LNCAP (cell line): ENCODE measurements around the gene S1PR3.

Experiments
- CTCF ChIP-seq: fragments of 450-650 bp; IDR thresholded peaks from 2 replicates; pipeline ENCODE4 v1.5.1; 2017; ENCODE audit warnings: mild to moderate bottlenecking

Gene S1PR3

DNA sequence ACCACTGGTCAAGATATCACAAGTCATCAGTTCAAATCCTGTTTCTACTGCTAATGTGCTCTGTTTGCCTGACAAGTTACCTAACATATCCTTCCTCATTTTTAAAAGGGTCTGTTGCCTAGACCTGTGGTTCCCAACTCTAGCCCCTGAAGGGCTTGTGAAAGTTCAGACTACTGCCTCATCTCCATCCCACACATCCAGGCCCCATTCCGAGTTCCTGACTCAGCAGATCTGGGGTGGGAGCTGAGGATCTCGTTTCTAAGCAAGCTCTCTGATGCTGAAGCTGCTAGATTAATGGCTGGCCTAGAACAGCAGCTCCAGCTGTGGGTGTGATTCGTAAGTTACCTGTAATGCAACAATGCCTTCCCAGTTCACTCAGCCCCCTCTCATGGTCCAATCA lies 32.5 kb downstream of the S1PR3 start:
- no peak for TF ChIP-seq CTCF

GRCh38 chr9:89024727-89025126 lies 33.5 kb downstream of the S1PR3 start:
- no peak for TF ChIP-seq CTCF

DNA sequence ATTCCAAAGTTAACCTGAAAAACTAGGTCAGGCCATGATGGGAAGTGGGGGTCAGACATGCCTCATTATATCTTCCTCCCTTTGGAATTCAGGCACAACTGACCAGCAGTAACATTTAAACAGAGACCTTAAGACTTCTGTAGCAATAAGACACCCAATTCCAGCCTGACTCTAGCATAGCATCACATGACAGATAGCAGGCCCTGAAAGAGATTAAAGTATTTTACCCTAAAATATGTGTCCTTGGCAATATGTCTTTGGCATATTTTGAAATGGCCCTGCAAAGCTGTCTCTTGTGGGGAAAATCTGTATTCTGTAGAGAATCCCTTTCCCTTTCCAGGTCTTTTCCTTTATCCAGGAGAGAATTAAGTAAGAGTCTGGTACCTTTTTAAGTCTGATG lies 34.3 kb downstream of the S1PR3 start:
- no peak for TF ChIP-seq CTCF

DNA sequence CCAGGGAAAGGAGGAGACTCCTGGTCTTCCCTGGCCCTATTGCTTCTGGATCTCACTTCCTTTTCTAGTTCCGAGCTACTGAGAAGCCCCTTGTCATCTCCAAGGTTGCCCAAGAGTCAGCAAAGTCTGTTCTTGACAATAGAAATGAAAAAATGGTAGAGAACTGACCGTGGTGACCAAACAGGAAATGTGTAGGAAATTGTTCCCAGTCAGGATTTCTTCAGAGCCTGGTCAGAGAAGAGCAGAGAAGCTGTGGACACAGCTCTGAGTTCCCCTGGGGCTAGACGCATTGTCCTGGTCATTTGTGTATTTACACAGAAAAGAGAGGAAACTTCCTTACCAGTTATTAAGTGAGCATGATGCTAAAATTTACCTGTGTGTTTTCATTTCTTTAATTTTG lies 35.6 kb downstream of the S1PR3 start:
- TF ChIP-seq CTCF = no peak

GRCh38 chr9:89029788-89030187 lies 38.5 kb downstream of the S1PR3 start:
- TF ChIP-seq CTCF = no peak

DNA sequence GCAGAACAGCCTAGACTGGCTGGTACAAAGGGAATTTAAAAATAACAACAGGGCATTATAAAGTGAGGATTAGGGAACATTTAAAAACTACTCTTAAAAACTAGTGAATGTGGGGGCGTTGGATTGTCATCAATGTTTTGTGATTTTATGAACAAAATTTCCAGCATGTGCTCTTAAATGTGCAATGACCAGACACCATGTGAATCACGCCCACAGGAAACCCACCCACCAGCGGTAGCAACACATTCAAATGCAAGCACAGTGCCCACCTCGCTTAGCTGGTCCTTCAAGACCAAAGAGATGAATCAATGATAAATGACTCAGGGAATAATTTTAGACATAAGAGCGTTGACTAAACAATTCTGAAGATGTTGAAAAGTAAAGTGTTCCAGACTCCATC lies 40.9 kb downstream of the S1PR3 start:
- TF ChIP-seq CTCF = no peak

DNA sequence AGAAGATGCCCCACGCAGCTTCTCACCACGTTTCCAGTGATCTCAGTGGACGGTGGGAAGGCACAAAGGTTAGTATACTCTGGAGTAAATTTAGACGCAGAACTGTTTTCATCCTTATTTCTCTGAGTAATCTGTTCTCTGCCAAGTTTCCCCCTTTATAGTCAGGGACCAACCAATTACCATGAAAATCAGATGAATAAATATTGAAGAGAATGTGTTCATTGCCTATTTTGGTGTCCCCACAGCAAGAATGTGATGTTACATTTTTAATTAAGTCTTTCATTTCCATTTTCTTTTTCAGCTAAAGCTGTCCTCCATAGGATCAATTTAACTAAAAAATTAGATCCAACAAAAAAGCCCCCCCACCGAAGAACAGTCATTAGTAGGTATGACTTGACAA lies 41.4 kb downstream of the S1PR3 start:
- TF ChIP-seq CTCF = no peak

GRCh38 chr9:89036383-89036782 lies 45.1 kb downstream of the S1PR3 start:
- TF ChIP-seq CTCF = no peak
